ENCODE measurements around the gene EMC8. TPM values are rescaled to one million over a fixed set of nuclear protein-coding genes. Genes with fewer than 3 reads are reported as not detected.
A peak's percentile ranks its signal among the peaks of the same experiment; 100 is the strongest.

The EMC8 gene
- total RNA-seq, 8 experiments from 2014 or later: 13.5 to 32.5 (median 25.6) TPM

DNA sequence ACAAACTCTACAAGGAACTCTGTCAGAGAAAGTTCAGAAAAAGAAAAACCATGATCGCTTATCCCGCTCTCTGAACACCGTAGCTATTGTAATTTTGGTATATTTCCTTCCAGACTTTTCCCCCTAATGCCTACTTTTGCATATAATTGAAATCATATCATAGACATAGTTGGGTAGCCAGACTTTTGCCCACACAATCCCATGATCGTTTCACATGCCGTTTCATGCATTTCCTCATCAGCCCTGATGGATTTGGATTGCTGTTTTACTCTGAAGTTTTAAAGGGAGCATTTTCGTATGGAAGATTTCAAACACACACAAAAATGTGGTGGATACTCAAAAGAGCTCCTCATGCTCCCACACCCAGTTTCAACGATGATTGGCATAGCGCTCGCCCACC is 31.5 kb upstream of the EMC8 start:
- in situ Hi-C loops (cut with MboI; ENCODE audit: low pct_unique_long_range_greater_than_20kb in 2 of 9, low sequenced_read_pairs in 9 of 9, unreplicated experiment in 9 of 9): loop anchor here in 1 of 9 experiments (25.0 kb wide), 1 partner anchor 181 kb away; no protein-coding TSS in a partner anchor
- WGBS, 10 experiments: 42 to 92% (median 77%) methylated on average over 3 to 9 of the region's 9 CpGs; no CpG with 5 or more reads in 1 of the 10 experiments
- no peak for ATAC-seq (replicated peaks in 6 of 8)

DNA sequence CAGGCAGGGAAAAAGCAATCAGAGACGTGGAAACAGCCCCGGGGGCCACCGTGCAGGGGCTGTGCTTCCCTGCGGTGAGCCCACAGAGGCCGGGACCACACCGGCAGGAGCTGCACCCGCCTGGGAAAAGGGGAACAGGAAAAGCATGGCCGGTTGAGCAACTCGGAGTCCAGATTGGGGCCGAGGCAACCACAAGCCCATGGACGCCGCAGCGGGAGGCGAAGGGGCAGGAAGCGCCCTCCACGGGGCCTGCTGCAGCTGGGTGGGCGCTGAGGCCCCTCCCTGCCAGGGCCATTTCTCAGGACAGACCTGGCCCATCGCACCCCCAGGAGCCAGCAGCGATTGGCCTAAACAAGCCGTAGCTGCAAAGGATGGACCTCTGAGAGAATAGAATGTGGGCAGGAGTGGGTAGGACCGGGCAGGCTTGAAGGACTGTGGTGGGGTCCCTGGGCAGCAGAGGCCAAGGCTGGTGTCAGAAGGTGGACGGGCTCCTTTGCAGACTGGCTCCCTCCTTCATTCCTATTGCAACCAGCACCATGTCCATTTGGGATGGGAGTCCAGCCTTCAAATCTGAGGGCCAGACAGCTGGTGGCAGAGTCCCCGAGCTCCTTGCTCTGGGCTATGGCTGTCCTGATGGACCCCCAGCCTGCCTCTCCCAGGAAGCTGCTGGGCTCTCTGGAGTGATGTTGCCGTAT is 30.6 kb upstream of the EMC8 start:
- ATAC-seq (replicated peaks in 6 of 8): no peak
- Histone ChIP-seq H3K27ac (no peak overlapping the region), H3K4me3 (no peak overlapping the region), H3K4me1 (replicated peaks in 1 of 2) (no peaks in the 10 kb centered on the region)
- in situ Hi-C loops (cut with MboI; ENCODE audit: low pct_unique_long_range_greater_than_20kb in 2 of 9, low sequenced_read_pairs in 9 of 9, unreplicated experiment in 9 of 9): loop anchor here in 6 of 9 experiments (10.0 to 25.0 kb wide), 4 partner anchors 155 to 685 kb away; partner anchors contain the start of gene FOXF1 (in 1 of the 6)
- WGBS, 10 experiments: 53 to 100% (median 71%) methylated on average over 3 to 8 of the region's 24 CpGs; no CpG with 5 or more reads in 5 of the 10 experiments

More for the DNA sequence above, 31.5 kb upstream of the EMC8 start:
- H3K4me3 ChIP-seq: no peak overlapping the region
- no peaks in the 10 kb centered on the region for H3K4me1 ChIP-seq (replicated peaks in 1 of 2)
- no peak overlapping the region for H3K27ac ChIP-seq

DNA sequence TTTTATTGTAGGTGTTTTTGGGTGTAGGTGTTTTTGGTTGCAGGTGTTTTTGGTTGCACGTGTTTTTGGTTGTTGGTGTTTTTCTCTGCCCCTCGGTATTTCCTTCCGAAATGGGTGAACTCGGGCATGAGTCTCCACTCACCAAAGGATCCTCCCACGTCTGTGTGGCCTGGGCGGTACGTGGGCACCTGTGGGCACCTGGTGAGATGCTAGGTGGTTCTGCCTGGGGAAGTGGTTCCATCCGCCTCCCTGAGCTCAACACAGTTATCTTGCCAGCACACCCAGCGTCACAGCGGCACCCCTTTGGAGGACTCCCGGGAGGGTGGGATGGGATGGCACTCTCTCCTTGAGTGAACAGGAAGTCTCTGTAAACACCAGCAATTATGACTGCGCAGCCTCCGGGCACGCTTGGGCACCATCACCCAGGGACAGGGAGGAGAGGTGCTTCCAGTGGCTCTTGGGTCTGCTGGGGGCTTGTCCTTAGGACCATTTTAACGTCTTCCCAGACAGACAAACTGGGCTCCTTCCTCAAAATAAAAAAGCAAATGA is 29.9 kb upstream of the EMC8 start:
- H3K27ac ChIP-seq: no peak overlapping the region
- in situ Hi-C loops (cut with MboI; ENCODE audit: low pct_unique_long_range_greater_than_20kb in 2 of 9, low sequenced_read_pairs in 9 of 9, unreplicated experiment in 9 of 9): loop anchor here in 6 of 9 experiments (10.0 to 25.0 kb wide), 4 partner anchors 156 to 686 kb away; partner anchors contain the start of gene FOXF1 (in 1 of the 6)
- WGBS, 10 experiments: 20 to 80% (median 50%) methylated on average over 1 to 4 of the region's 15 CpGs; no CpG with 5 or more reads in 5 of the 10 experiments
- H3K4me3 ChIP-seq: no peak overlapping the region
- no peaks in the 10 kb centered on the region for H3K4me1 ChIP-seq (replicated peaks in 1 of 2)
- ATAC-seq (replicated peaks in 6 of 8): no peak

- no peak for ATAC-seq (replicated peaks in 6 of 8)
- WGBS, 10 experiments: 30 to 90% (median 71%) methylated on average over 1 to 7 of the region's 9 CpGs; no CpG with 5 or more reads in 2 of the 10 experiments
These were observed 28.8 kb upstream of the EMC8 start for GRCh38 chr16:85828166-85828565.

DNA sequence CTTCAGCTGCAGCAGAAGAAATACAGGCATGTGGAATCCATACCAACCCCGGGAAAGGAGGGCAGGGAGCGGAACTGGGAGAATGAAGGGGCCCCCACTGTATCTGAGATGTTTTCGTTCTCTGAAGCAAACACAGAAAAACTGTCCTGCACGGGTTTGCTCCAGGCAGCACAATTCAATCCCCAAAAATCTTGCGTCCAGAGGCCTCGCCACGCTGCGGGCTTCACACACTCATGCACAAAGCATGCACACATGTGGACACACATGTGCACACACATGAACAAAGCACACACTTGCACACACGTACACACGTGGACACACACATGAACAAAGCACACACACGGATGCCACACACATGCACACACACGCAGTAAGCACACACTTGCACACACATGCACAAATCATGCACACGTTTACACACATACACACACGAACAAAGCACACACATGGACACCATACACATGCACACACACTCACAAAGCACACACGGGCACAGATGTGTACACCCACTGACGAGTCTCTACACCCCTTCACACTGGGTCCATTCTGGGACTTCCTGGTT is 27.4 kb upstream of the EMC8 start:
- Histone ChIP-seq H3K4me1 (replicated peaks in 1 of 2) (peaks cover 0 to 3% of the 10 kb centered on the region in 2 donors), H3K27ac (no peak overlapping the region), H3K4me3 (no peak overlapping the region)
- ATAC-seq (replicated peaks in 6 of 8): no peak
- 8 to 89% (median 78%) methylated on average over 2 to 10 of the region's 16 CpGs; no CpG with 5 or more reads in 2 of the 10 experiments for WGBS, 10 experiments
- in situ Hi-C loops (cut with MboI; ENCODE audit: low pct_unique_long_range_greater_than_20kb in 2 of 9, low sequenced_read_pairs in 9 of 9, unreplicated experiment in 9 of 9): loop anchor here in 6 of 9 experiments (10.0 to 25.0 kb wide), 4 partner anchors 158 to 688 kb away; partner anchors contain the start of gene FOXF1 (in 1 of the 6)

More at GRCh38 chr16:85828166-85828565, 28.8 kb upstream of the EMC8 start:
- Histone ChIP-seq H3K4me3 (no peak overlapping the region), H3K27ac (no peak overlapping the region), H3K4me1 (replicated peaks in 1 of 2) (no peaks in the 10 kb centered on the region)
- in situ Hi-C loops (cut with MboI; ENCODE audit: low pct_unique_long_range_greater_than_20kb in 2 of 9, low sequenced_read_pairs in 9 of 9, unreplicated experiment in 9 of 9): loop anchor here in 6 of 9 experiments (10.0 to 25.0 kb wide), 4 partner anchors 157 to 687 kb away; partner anchors contain the start of gene FOXF1 (in 1 of the 6)

DNA sequence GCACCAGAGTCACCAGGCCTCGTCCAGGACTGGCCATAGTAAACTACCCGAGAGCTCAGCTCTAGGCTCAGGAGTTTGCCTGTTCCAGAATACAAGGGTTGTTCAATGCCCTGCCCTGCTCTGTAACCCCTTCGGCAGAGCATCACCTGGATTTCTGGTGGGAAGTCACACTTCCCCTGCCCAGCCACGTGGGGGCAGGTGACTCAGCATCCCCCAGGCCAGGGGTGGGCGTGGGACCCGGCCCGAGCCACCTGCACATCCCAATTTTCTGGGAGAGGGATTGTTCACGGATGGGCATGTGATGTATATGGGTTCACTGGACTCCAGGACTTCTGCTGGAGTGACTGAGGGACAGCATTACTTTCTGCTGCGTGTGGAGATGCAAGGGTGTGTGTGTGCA is 26.0 kb upstream of the EMC8 start:
- 0 to 100% (median 80%) methylated on average over 1 to 2 of the region's 9 CpGs; no CpG with 5 or more reads in 4 of the 10 experiments for WGBS, 10 experiments
- ATAC-seq (replicated peaks in 6 of 8): no peak
- peaks cover 2 to 5% of the 10 kb centered on the region in 2 donors for H3K4me1 ChIP-seq (replicated peaks in 1 of 2)
- H3K27ac ChIP-seq: no peak overlapping the region
- H3K4me3 ChIP-seq: no peak overlapping the region
- in situ Hi-C loops (cut with MboI; ENCODE audit: low pct_unique_long_range_greater_than_20kb in 2 of 9, low sequenced_read_pairs in 9 of 9, unreplicated experiment in 9 of 9): loop anchor here in 6 of 9 experiments (10.0 to 25.0 kb wide), 4 partner anchors 159 to 689 kb away; partner anchors contain the start of gene FOXF1 (in 1 of the 6)

DNA sequence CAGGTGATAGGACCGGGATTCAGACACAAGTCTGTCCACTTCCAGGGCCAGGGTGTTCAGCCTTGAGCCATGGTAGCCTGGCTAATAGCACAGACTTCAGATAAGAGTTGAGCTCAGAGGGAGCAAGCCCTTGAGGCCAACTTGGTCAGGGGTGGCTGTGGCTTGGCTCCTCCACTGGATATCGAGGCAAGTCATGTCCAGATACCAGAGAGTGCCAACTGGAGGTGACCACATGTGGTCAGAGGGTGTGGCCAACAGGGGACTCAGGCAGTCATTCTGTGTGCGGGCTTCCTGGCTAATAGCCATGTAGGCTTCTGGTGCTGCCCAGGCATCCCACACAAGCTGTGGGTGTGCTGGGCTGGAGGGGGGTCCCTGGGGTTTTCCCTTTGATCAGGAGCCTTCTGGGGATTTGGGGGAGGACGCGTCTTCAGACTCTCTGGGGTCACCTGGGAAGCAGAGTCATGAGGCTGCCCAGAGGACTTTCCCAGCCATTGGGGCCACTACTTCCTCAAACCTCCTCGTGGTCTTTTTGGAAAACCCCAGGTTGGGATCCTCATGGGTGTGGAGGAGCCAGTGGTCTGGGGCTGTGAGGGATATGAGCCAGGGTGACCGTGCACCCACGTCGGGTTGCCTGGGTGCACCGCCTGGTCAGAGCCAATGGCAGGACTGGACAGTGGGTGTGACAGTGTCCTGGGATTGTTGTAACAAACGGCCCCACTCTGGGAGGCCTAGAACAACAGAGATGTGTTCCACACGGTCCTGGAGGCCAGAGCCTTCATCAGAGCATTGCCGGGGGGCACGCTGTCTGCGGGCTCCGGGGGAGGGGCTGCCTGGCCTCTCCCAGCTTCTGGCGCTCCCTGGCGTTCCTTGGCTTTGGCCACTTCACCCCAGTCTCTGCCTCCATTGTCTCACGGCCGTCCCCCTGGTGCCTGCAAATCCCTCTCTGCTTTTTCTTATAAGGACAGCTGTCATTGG is 25.1 kb upstream of the EMC8 start:
- ATAC-seq (replicated peaks in 6 of 8): no peak
- WGBS, 10 experiments: 27 to 92% (median 79%) methylated on average over 1 to 6 of the region's 20 CpGs; no CpG with 5 or more reads in 4 of the 10 experiments
- no peak overlapping the region for H3K4me3 ChIP-seq
- in situ Hi-C loops (cut with MboI; ENCODE audit: low pct_unique_long_range_greater_than_20kb in 2 of 9, low sequenced_read_pairs in 9 of 9, unreplicated experiment in 9 of 9): loop anchor here (5.0 to 25.0 kb wide), 7 partner anchors 160 to 698 kb away; partner anchors contain the start of gene FOXF1 (in 5 of the 9)
- peaks cover 2 to 5% of the 10 kb centered on the region in 2 donors for H3K4me1 ChIP-seq (replicated peaks in 1 of 2)
- H3K27ac ChIP-seq: no peak overlapping the region

DNA sequence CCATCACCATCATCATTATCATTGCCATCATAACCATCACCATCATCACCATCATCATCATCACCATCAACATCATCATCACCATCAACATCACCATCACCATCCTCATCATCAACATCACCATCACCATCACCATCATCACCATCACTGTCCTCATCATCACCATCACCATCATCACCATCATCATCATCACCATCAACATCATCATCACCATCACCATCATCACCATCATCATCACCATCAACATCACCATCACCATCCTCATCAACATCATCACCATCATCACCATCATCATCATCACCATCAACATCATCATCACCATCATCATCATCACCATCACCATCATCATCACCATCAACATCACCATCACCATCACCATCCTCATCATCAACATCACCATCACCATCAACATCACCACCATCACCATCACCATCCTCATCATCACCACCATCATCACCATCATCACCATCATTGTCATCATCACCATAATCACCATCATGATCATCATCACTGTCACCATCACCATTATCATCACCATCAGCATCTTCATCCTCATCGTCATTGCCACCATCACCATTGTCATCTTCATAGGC is 24.1 kb upstream of the EMC8 start:
- WGBS, 10 experiments: 20 to 100% (median 94%) methylated on average over 1 of the region's 1 CpG; no CpG with 5 or more reads in 2 of the 10 experiments
- peaks cover 2 to 5% of the 10 kb centered on the region in 2 donors for H3K4me1 ChIP-seq (replicated peaks in 1 of 2)
- no peak overlapping the region for H3K27ac ChIP-seq
- no peak overlapping the region for H3K4me3 ChIP-seq
- in situ Hi-C loops (cut with MboI; ENCODE audit: low pct_unique_long_range_greater_than_20kb in 2 of 9, low sequenced_read_pairs in 9 of 9, unreplicated experiment in 9 of 9): loop anchor here (5.0 to 25.0 kb wide), 7 partner anchors 161 to 699 kb away; partner anchors contain the start of gene FOXF1 (in 5 of the 9)
- no peak for ATAC-seq (replicated peaks in 6 of 8)

GRCh38 chr16:85822145-85822544 is 22.8 kb upstream of the EMC8 start:
- Histone ChIP-seq H3K4me1 (replicated peaks in 1 of 2) (peaks cover 2 to 5% of the 10 kb centered on the region in 2 donors), H3K4me3 (no peak overlapping the region), H3K27ac (no peak overlapping the region)
- WGBS, 10 experiments: 50 to 93% (median 90%) methylated on average over 2 to 6 of the region's 12 CpGs; no CpG with 5 or more reads in 5 of the 10 experiments
- in situ Hi-C loops (cut with MboI; ENCODE audit: low pct_unique_long_range_greater_than_20kb in 2 of 9, low sequenced_read_pairs in 9 of 9, unreplicated experiment in 9 of 9): loop anchor here (5.0 to 25.0 kb wide), 7 partner anchors 163 to 700 kb away; partner anchors contain the start of gene FOXF1 (in 5 of the 9)
- ATAC-seq (replicated peaks in 6 of 8): peak in 1 of 8 experiments; percentile 2

DNA sequence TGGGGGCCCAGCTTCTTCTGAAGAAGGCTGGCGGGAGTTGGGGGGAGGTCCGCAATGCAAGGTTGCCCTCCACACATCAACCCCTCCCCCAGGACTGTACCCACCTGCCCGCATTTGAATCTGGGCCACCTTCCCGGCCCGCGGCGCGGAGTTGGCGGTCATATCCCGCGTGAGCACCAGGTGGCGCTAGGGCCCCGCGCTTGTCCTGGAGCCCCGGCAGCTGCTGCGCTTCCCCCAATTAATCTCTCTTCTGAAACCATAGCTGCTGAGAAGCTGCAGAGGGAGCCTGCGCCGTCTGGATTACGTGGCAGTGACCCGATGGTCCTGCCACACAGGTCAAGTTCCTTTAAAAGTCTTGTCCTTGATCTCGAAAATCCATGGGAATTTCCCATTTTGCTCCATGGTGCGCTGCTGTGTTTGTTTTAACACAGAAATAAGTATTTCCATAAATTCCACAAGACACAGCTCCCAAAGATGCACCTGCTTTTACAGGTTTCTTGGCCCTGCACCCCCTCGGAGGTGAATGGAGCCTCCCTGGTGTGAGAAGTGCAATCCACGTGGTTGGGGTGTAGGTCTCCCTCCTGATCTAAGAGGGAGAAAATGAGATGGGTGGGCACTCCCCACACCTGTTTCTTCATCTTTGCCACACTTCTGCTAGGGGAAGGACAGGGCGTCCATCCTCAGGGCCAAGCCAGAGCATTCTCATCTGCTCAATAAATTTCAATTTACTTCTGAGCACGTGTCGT is 22.2 kb upstream of the EMC8 start:
- Histone ChIP-seq H3K27ac (no peak overlapping the region), H3K4me3 (no peak overlapping the region), H3K4me1 (replicated peaks in 1 of 2) (peaks cover 2 to 5% of the 10 kb centered on the region in 2 donors)
- in situ Hi-C loops (cut with MboI; ENCODE audit: low pct_unique_long_range_greater_than_20kb in 2 of 9, low sequenced_read_pairs in 9 of 9, unreplicated experiment in 9 of 9): loop anchor here (5.0 to 25.0 kb wide), 7 partner anchors 163 to 701 kb away; partner anchors contain the start of gene FOXF1 (in 5 of the 9)
- peak; percentile 73 to 99 (median 96) for ATAC-seq (replicated peaks in 6 of 8)
- WGBS, 10 experiments: 0 to 53% (median 17%) methylated on average over 2 to 11 of the region's 27 CpGs; no CpG with 5 or more reads in 2 of the 10 experiments

Data from motor neuron (in vitro differentiated cells).